Gastrocnemius medialis (tissue), 4 donors: ENCODE results near the gene C1QL4. TPM values are rescaled to one million over a fixed set of nuclear protein-coding genes. Genes with fewer than 3 reads are reported as not detected.

ENCODE experiments used
- ATAC-seq, 2 donors: fragments of 150-250 bp; one replicate each; pipeline ENCODE4 v1.9.1; 2016
- DNase-seq, 2 donors: peaks; one replicate each; pipeline ENCODE4 v3.0.0-alpha.2; 2019
- H3K27ac ChIP-seq, 4 donors: fragments of 200-600 bp; sonication (generic); 1 replicate in 1 of 4; 2 replicates in 3 of 4; pipeline ENCODE4 v1.5.1; 2016 to 2018; ENCODE audit warnings: mild to moderate bottlenecking in 2 of 4, moderate library complexity in 1 of 4
- H3K27me3 ChIP-seq, 3 donors: fragments of 200-600 bp; sonication (generic) in 2 of 3; 1 replicate in 1 of 3; 2 replicates in 2 of 3; pipeline versions ENCODE4 v1.5.1 to v1.6.0; 2016 to 2019; ENCODE audit warnings: mild to moderate bottlenecking in 1 of 3, moderate library complexity in 1 of 3
- H3K36me3 ChIP-seq, 2 donors: fragments of 200-600 bp; sonication (generic) in 1 of 2; one replicate each; pipeline ENCODE4 v1.5.1; 2017 to 2018
- H3K4me1 ChIP-seq, 2 donors: fragments of 200-600 bp; sonication (generic) in 1 of 2; one replicate each; pipeline ENCODE4 v1.5.1; 2016 to 2017; ENCODE audit warnings: mild to moderate bottlenecking in 2 of 2
- H3K4me3 ChIP-seq, 4 donors: fragments of 200-600 bp; sonication (generic) in 3 of 4; 1 replicate in 1 of 4; 2 replicates in 3 of 4; pipeline ENCODE4 v1.5.1; 2016 to 2019; ENCODE audit warnings: mild to moderate bottlenecking in 2 of 4
- H3K9me3 ChIP-seq, 3 donors: fragments of 200-600 bp; sonication (generic) in 2 of 3; 1 replicate in 1 of 3; 2 replicates in 2 of 3; pipeline ENCODE4 v1.5.1; 2016 to 2019
- CTCF ChIP-seq, 5 experiments: fragments of 450-650 bp in 3 of 5; fragments of 200-600 bp in 2 of 5; sonication (generic) in 2 of 5; IDR thresholded peaks in 4 of 5; conservative IDR thresholded peaks in 1 of 5; 1 replicate in 4 of 5; 2 replicates in 1 of 5; pipeline ENCODE4 v1.5.1; 2016 to 2019; ENCODE audit warnings: antibody characterized with exemption in 5 of 5, mild to moderate bottlenecking in 3 of 5, moderate library complexity in 3 of 5
- POLR2A ChIP-seq, 2 donors: fragments of 450-650 bp; IDR thresholded peaks; one replicate each; pipeline ENCODE4 v1.6.1; 2017; ENCODE audit warnings: antibody characterized with exemption in 2 of 2, mild to moderate bottlenecking in 2 of 2, moderate library complexity in 2 of 2
- in situ Hi-C, 4 donors: fragments of 200-750 bp; cut with MboI; loops; one replicate each; pipeline versions ENCODE4 v1.15.0 to v1.8.0; 2017; ENCODE audit warnings: low sequenced_read_pairs in 4 of 4
- intact Hi-C: fragments of 100-400 bp; cut with DNase I; formaldehyde crosslinking; loops from one replicate; pipeline ENCODE4 v1.15.1; 2023; ENCODE audit warnings: low total_unique reads
- total RNA-seq, 4 donors: library from RNA; depleted of rRNA; stranded (reverse); fragments of >200 nt; gene quantifications; one replicate each; pipeline versions ENCODE4 v1.1.0 to v1.2.3, GENCODE V29; 2016

Gene C1QL4
- total RNA-seq, 4 donors from 2014 or later = not detected

GRCh38 chr12:49332891-49333371 lies 4.1 kb downstream of the C1QL4 start:
- no peak for TF ChIP-seq POLR2A (IDR thresholded peaks at IDR 0.05)
- TF ChIP-seq CTCF (IDR thresholded peaks at IDR 0.05 in 4 of 5, conservative IDR thresholded peaks at IDR 0.05 in 1 of 5) = no peak
- in situ Hi-C loops = no loop called here
- no peak overlapping the region for H3K4me3 ChIP-seq

GRCh38 chr12:49332441-49332861 lies 4.5 kb downstream of the C1QL4 start:
- Histone ChIP-seq H3K27me3 (peaks cover 47 to 53% (median 48%) of the 10 kb centered on the region in 3 donors), H3K4me3 (no peak overlapping the region), H3K9me3 (no peaks in the 10 kb centered on the region), H3K4me1 (no peaks in the 10 kb centered on the region), H3K27ac (no peak overlapping the region), H3K36me3 (no peaks in the 10 kb centered on the region)
- in situ Hi-C loops (no loop called here), intact Hi-C loops (no loop called here)
- ATAC-seq (no peak), DNase-seq (no peak)
- TF ChIP-seq CTCF (IDR thresholded peaks at IDR 0.05 in 4 of 5, conservative IDR thresholded peaks at IDR 0.05 in 1 of 5) (no peak), POLR2A (IDR thresholded peaks at IDR 0.05) (no peak)

More at GRCh38 chr12:49332891-49333371, 4.1 kb downstream of the C1QL4 start:
- peaks cover 50 to 57% (median 53%) of the 10 kb centered on the region in 3 donors for H3K27me3 ChIP-seq
- intact Hi-C loops = no loop called here
- no peak for DNase-seq
- no peaks in the 10 kb centered on the region for H3K9me3 ChIP-seq
- H3K36me3 ChIP-seq = no peaks in the 10 kb centered on the region
- no peak overlapping the region for H3K27ac ChIP-seq
- H3K4me1 ChIP-seq = no peaks in the 10 kb centered on the region
- ATAC-seq = no peak

GRCh38 chr12:49331380-49332222 lies 5.4 kb downstream of the C1QL4 start:
- Histone ChIP-seq H3K36me3 (no peaks in the 10 kb centered on the region), H3K27me3 (peaks cover 39 to 44% (median 40%) of the 10 kb centered on the region in 3 donors), H3K4me3 (no peak overlapping the region), H3K4me1 (no peaks in the 10 kb centered on the region), H3K27ac (no peak overlapping the region), H3K9me3 (no peaks in the 10 kb centered on the region)
- ATAC-seq (peak; percentile 82 to 93), DNase-seq (peak; percentile 34 to 63)
- intact Hi-C loops = no loop called here
- in situ Hi-C loops = no loop called here
- no peak for TF ChIP-seq POLR2A (IDR thresholded peaks at IDR 0.05)
- peak; percentile 56 to 82 (median 67) for TF ChIP-seq CTCF (IDR thresholded peaks at IDR 0.05 in 4 of 5, conservative IDR thresholded peaks at IDR 0.05 in 1 of 5)

GRCh38 chr12:49330631-49331379 lies 6.2 kb downstream of the C1QL4 start:
- H3K36me3 ChIP-seq = no peaks in the 10 kb centered on the region
- no peak overlapping the region for H3K4me3 ChIP-seq
- intact Hi-C loops (no loop called here), in situ Hi-C loops (no loop called here)
- H3K9me3 ChIP-seq = no peaks in the 10 kb centered on the region
- ATAC-seq (no peak), DNase-seq (no peak)
- no peaks in the 10 kb centered on the region for H3K4me1 ChIP-seq
- peaks cover 31 to 36% (median 32%) of the 10 kb centered on the region in 3 donors for H3K27me3 ChIP-seq
- no peak overlapping the region for H3K27ac ChIP-seq
- no peak for TF ChIP-seq CTCF (IDR thresholded peaks at IDR 0.05 in 4 of 5, conservative IDR thresholded peaks at IDR 0.05 in 1 of 5)
- TF ChIP-seq POLR2A (IDR thresholded peaks at IDR 0.05) = no peak
